ENCODE results near the gene GSC2.

GRCh38 chr22:19142394-19142793, 7.7 kb downstream of the GSC2 start:
- TF ChIP-seq, protein P1, sequence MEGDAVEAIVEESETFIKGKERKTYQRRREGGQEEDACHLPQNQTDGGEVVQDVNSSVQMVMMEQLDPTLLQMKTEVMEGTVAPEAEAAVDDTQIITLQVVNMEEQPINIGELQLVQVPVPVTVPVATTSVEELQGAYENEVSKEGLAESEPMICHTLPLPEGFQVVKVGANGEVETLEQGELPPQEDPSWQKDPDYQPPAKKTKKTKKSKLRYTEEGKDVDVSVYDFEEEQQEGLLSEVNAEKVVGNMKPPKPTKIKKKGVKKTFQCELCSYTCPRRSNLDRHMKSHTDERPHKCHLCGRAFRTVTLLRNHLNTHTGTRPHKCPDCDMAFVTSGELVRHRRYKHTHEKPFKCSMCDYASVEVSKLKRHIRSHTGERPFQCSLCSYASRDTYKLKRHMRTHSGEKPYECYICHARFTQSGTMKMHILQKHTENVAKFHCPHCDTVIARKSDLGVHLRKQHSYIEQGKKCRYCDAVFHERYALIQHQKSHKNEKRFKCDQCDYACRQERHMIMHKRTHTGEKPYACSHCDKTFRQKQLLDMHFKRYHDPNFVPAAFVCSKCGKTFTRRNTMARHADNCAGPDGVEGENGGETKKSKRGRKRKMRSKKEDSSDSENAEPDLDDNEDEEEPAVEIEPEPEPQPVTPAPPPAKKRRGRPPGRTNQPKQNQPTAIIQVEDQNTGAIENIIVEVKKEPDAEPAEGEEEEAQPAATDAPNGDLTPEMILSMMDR (conservative IDR thresholded peaks at IDR 0.05): no peak
- no peak for TF ChIP-seq ZFX (IDR thresholded peaks at IDR 0.05)
